Transverse colon (tissue), 4 donors: Measurements from ENCODE around the gene VGLL1. TPM values are rescaled to one million over a fixed set of nuclear protein-coding genes. Genes with fewer than 3 reads are reported as not detected.

Source experiments
- DNase-seq: peaks from one replicate; pipeline ENCODE4 v3.0.0-alpha.2; 2019
- H3K27ac ChIP-seq, 4 donors: fragments of 200-600 bp; sonication (generic); 2 replicates each; pipeline ENCODE4 v1.5.1; 2016 to 2018; ENCODE audit warnings: inconsistent platforms in 4 of 4
- H3K27me3 ChIP-seq: fragments of 200-600 bp; sonication (generic); 2 replicates; pipeline ENCODE4 v1.5.1; 2017; ENCODE audit warnings: inconsistent platforms
- H3K36me3 ChIP-seq, 4 donors: fragments of 200-600 bp; sonication (generic); 2 replicates each; pipeline ENCODE4 v1.5.1; 2017 to 2019; ENCODE audit warnings: inconsistent platforms in 4 of 4
- H3K4me1 ChIP-seq, 4 donors: fragments of 200-600 bp; sonication (generic); 2 replicates each; pipeline ENCODE4 v1.5.1; 2017 to 2020; ENCODE audit warnings: inconsistent platforms in 4 of 4
- H3K4me3 ChIP-seq, 4 donors: fragments of 200-600 bp; sonication (generic); 1 replicate in 1 of 4; 2 replicates in 3 of 4; pipeline versions ENCODE4 v1.5.1 to v1.6.1; 2017 to 2019; ENCODE audit warnings: inconsistent platforms in 4 of 4
- H3K9me3 ChIP-seq, 2 donors: fragments of 200-600 bp; sonication (generic); 2 replicates each; pipeline ENCODE4 v1.5.1; 2017 to 2019; ENCODE audit warnings: inconsistent platforms in 2 of 2
- CTCF ChIP-seq, 5 experiments: fragments of 200-600 bp in 3 of 5; fragments of 450-650 bp in 2 of 5; sonication (generic) in 3 of 5; IDR thresholded peaks; 1 replicate in 2 of 5; 2 replicates in 3 of 5; pipeline ENCODE4 v1.5.1; 2016 to 2017; ENCODE audit warnings: antibody characterized with exemption in 5 of 5, inconsistent platforms in 3 of 5, mild to moderate bottlenecking in 2 of 5, moderate library complexity in 1 of 5
- EP300 ChIP-seq: sonication (generic); formaldehyde crosslinking; IDR thresholded peaks from one replicate; pipeline ENCODE4 v1.6.1; 2017; ENCODE audit warnings: antibody characterized with exemption, low read depth
- POLR2A ChIP-seq: fragments of 450-650 bp; IDR thresholded peaks from one replicate; pipeline ENCODE4 v1.6.1; 2016; ENCODE audit warnings: antibody characterized with exemption, mild to moderate bottlenecking, moderate library complexity
- POLR2AphosphoS5 ChIP-seq, 3 donors: sonication (generic); formaldehyde crosslinking; IDR thresholded peaks; one replicate each; pipeline ENCODE4 v1.6.1; 2016; ENCODE audit warnings: antibody characterized with exemption in 3 of 3
- WGBS, 2 donors: methylation state at CpG; one replicate each; pipeline ENCODE4 v1.1.5; 2018; ENCODE audit warnings: low coverage in 1 of 2; 5-methylcytosine and 5-hydroxymethylcytosine counted together
- in situ Hi-C, 4 donors: fragments of 200-750 bp; cut with MboI; loops; one replicate each; pipeline versions ENCODE4 v1.15.0 to v1.15.1; 2017; ENCODE audit warnings: low sequenced_read_pairs in 3 of 4, low pct_ligation_motif_present in 1 of 4, low pct_unique_long_range_greater_than_20kb in 1 of 4
- intact Hi-C: fragments of 100-400 bp; cut with DNase I; formaldehyde crosslinking; loops from one replicate; pipeline ENCODE4 v1.15.1; 2023; ENCODE audit warnings: low total_unique reads
- total RNA-seq, 4 donors: library from RNA; depleted of rRNA; stranded (reverse); fragments of >200 nt; gene quantifications; one replicate each; pipeline ENCODE4 v1.1.0, GENCODE V29; 2016

The VGLL1 gene
- total RNA-seq, 4 donors from 2014 or later = not detected

DNA sequence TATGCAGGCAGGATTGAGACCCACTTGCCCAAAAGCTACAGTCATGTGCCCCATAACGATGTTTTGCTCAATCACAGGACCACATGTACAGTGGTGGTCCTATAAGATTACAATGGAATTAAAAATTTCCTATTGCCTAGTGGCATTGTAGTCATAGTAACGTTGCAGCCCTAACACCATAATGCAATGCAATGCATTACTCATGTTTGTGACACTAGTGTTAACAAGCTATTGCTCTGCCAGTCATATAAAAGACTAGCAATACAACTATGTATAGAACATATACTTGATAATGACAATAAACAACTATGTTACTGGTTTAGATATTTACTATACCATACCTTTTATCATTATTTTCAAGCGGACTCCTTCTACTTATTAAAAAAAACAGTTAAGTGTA lies 50.6 kb downstream of the VGLL1 start:
- in situ Hi-C loops (no loop called here), intact Hi-C loops (no loop called here)
- Histone ChIP-seq H3K27me3 (no peaks in the 10 kb centered on the region), H3K27ac (no peak overlapping the region), H3K9me3 (no peaks in the 10 kb centered on the region), H3K4me3 (no peak overlapping the region), H3K4me1 (no peaks in the 10 kb centered on the region), H3K36me3 (no peaks in the 10 kb centered on the region)
- no peak for DNase-seq
- no peak for TF ChIP-seq POLR2AphosphoS5 (IDR thresholded peaks at IDR 0.05)
- no peak for TF ChIP-seq EP300
- TF ChIP-seq POLR2A = no peak
- no peak for TF ChIP-seq CTCF (IDR thresholded peaks at IDR 0.05)
- 50 to 53% methylated on average over 1 to 3 of the region's 3 CpGs for WGBS, 2 donors

GRCh38 chrX:136584545-136584944 lies 52.5 kb downstream of the VGLL1 start:
- Histone ChIP-seq H3K4me1 (no peaks in the 10 kb centered on the region), H3K36me3 (no peaks in the 10 kb centered on the region), H3K4me3 (no peak overlapping the region), H3K9me3 (no peaks in the 10 kb centered on the region), H3K27me3 (no peaks in the 10 kb centered on the region), H3K27ac (no peak overlapping the region)
- in situ Hi-C loops = no loop called here
- 63 to 86% methylated on average over 1 to 4 of the region's 4 CpGs for WGBS, 2 donors
- TF ChIP-seq CTCF (IDR thresholded peaks at IDR 0.05) = no peak
- no peak for TF ChIP-seq EP300
- TF ChIP-seq POLR2A = no peak
- intact Hi-C loops = no loop called here
- no peak for DNase-seq

- intact Hi-C loops = no loop called here
- TF ChIP-seq POLR2AphosphoS5 (IDR thresholded peaks at IDR 0.05) = no peak
- no peak for TF ChIP-seq POLR2A
- TF ChIP-seq EP300 = no peak
- no peak for TF ChIP-seq CTCF (IDR thresholded peaks at IDR 0.05)
- in situ Hi-C loops = no loop called here
Measured at GRCh38 chrX:136585262-136585661, 53.2 kb downstream of the VGLL1 start.

DNA sequence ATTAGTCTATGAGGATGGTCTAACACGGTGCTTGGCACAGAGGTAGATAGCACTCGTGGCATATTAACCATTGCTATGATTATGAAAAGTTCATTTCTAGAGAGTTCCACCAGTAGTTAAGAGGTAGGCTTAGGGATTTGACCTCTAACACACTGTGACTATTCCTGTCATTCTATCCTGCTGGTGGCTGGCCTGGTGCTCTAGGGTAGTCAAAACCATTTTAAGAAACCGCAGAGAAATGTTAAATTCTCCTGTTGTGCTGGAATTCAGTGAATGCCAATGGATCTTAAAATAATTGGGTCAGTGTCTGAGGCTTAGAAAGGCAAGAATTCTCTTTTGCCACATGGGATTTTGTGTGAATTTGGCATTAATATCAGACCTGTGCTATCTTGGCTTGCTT lies 53.9 kb downstream of the VGLL1 start:
- Histone ChIP-seq H3K27me3 (no peaks in the 10 kb centered on the region), H3K4me1 (no peaks in the 10 kb centered on the region), H3K4me3 (no peak overlapping the region), H3K27ac (no peak overlapping the region), H3K36me3 (no peaks in the 10 kb centered on the region), H3K9me3 (no peaks in the 10 kb centered on the region)
- WGBS, 2 donors = 54 to 67% methylated on average over 1 to 3 of the region's 3 CpGs
- TF ChIP-seq EP300 (no peak), POLR2AphosphoS5 (IDR thresholded peaks at IDR 0.05) (no peak), POLR2A (no peak)
- DNase-seq = no peak
- in situ Hi-C loops (no loop called here), intact Hi-C loops (no loop called here)

More at GRCh38 chrX:136585262-136585661, 53.2 kb downstream of the VGLL1 start:
- H3K4me3 ChIP-seq = no peak overlapping the region
- H3K9me3 ChIP-seq = no peaks in the 10 kb centered on the region
- H3K27me3 ChIP-seq = no peaks in the 10 kb centered on the region
- no peaks in the 10 kb centered on the region for H3K36me3 ChIP-seq
- WGBS, 2 donors = 57 to 83% methylated on average over 1 to 5 of the region's 5 CpGs
- no peak for DNase-seq
- H3K4me1 ChIP-seq = no peaks in the 10 kb centered on the region
- no peak overlapping the region for H3K27ac ChIP-seq

GRCh38 chrX:136586386-136586785 lies 54.4 kb downstream of the VGLL1 start:
- no peak for DNase-seq
- in situ Hi-C loops = no loop called here
- no peak overlapping the region for H3K4me3 ChIP-seq
- no peak overlapping the region for H3K27ac ChIP-seq
- intact Hi-C loops = no loop called here
- 32% methylated on average over 3 of the region's 3 CpGs; no CpG with 5 or more reads in 1 of the 2 donors for WGBS, 2 donors
- no peaks in the 10 kb centered on the region for H3K36me3 ChIP-seq
- no peak for TF ChIP-seq POLR2AphosphoS5 (IDR thresholded peaks at IDR 0.05)
- no peaks in the 10 kb centered on the region for H3K4me1 ChIP-seq
- H3K9me3 ChIP-seq = no peaks in the 10 kb centered on the region
- no peaks in the 10 kb centered on the region for H3K27me3 ChIP-seq
